ENCODE measurements around the gene SPOCK1.

The SPOCK1 gene

DNA sequence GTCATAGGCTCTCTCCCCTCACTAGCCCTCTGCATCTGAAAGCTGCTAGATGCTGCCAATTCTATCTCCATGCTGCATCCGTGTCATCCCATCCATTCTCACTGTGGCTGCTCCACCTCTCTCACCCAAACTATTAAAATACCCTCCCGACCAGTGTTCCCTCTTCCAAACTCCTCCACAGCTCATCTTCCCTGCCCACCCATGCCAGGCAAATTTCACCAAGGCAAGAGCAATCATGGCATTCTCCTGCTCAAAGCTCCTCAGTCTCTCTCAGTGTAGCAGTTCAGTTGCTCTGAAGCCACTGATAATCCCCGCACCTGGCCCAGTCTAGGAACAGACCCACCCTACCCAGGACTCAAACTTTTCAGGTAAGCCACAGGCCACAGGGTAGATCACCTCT is 48.4 kb downstream of the SPOCK1 start:
- H3K9me3 ChIP-seq (ENCODE audit: control insufficient read depth, low read length) = no peaks in the 10 kb centered on the region
- no peak overlapping the region for H2BK120ac ChIP-seq (ENCODE audit: low read depth, low read length)
- no peaks in the 10 kb centered on the region for H3K4me1 ChIP-seq (ENCODE audit: control insufficient read depth, insufficient read depth, low read depth, low read length)
- H3K4me3 ChIP-seq (ENCODE audit: insufficient read depth in 1 of 2, low read depth in 1 of 2, low read length in 2 of 2) = no peak overlapping the region
- WGBS = 55% methylated on average over 3 of the region's 3 CpGs
- H2BK12ac ChIP-seq (ENCODE audit: low read length in 2 of 2) = no peak overlapping the region
- H3K36me3 ChIP-seq (ENCODE audit: control insufficient read depth in 1 of 2, insufficient read depth in 2 of 2, low read depth in 1 of 2, low read length in 2 of 2) = peaks cover 0 to 3% of the 10 kb centered on the region in 2 experiments
- no peak overlapping the region for H3K9ac ChIP-seq (ENCODE audit: low read length)
- H3K27me3 ChIP-seq (ENCODE audit: control insufficient read depth in 1 of 2, insufficient read depth in 1 of 2, low read length in 2 of 2) = no peaks in the 10 kb centered on the region
- H3K14ac ChIP-seq (ENCODE audit: low read length in 2 of 2) = no peak overlapping the region
- no peak overlapping the region for H4K91ac ChIP-seq (ENCODE audit: low read length)
- no peak overlapping the region for H2AFZ ChIP-seq (ENCODE audit: low read depth, low read length)
- H2AK5ac ChIP-seq (ENCODE audit: low read length, severe bottlenecking) = no peak overlapping the region
- no peak overlapping the region for H3K18ac ChIP-seq (ENCODE audit: low read depth in 1 of 2, low read length in 2 of 2)
- no peak overlapping the region for H3K23ac ChIP-seq (ENCODE audit: low read length in 2 of 2)
- no peak overlapping the region for H3K27ac ChIP-seq (ENCODE audit: low read length, poor library complexity, severe bottlenecking)
- H3K79me1 ChIP-seq (replicated peaks; ENCODE audit: low read length, poor library complexity, severe bottlenecking) = no peaks in the 10 kb centered on the region
- no peak overlapping the region for H3K4me2 ChIP-seq (ENCODE audit: low read length, poor library complexity, severe bottlenecking)
- no peak overlapping the region for H2BK5ac ChIP-seq (ENCODE audit: low read depth, low read length, poor library complexity, severe bottlenecking)
- no peak overlapping the region for H4K8ac ChIP-seq (ENCODE audit: low read length)
- no peak overlapping the region for H3K4ac ChIP-seq (ENCODE audit: low read depth in 1 of 2, low read length in 2 of 2)
- DNase-seq = no peak
- H2BK15ac ChIP-seq (ENCODE audit: low read depth, poor library complexity, severe bottlenecking) = no peak overlapping the region

DNA sequence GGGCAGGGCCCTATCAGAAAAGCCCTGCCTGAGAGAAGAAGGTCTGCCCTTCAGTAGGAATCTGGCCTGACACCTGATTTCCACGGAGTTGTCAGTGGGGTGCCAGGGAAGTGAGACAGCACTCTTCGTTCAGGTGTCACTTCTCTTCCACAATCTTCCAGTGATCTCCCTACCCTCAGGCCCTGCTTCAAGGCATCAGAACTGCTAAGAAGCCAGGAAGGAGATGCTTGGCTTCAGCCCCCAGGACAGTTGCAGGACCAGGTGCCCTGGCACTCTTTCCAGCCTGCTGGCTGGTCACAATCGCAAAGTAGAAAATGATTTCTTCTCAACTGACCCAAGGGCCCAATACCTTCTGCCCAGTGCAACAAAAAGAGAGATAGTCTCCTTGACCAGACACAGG is 50.3 kb downstream of the SPOCK1 start:
- Histone ChIP-seq H2BK12ac (ENCODE audit: low read length in 2 of 2) (no peak overlapping the region), H3K4ac (ENCODE audit: low read depth in 1 of 2, low read length in 2 of 2) (no peak overlapping the region), H2AFZ (ENCODE audit: low read depth, low read length) (no peak overlapping the region), H3K4me2 (ENCODE audit: low read length, poor library complexity, severe bottlenecking) (no peak overlapping the region), H3K9me3 (ENCODE audit: control insufficient read depth, low read length) (no peaks in the 10 kb centered on the region), H2BK5ac (ENCODE audit: low read depth, low read length, poor library complexity, severe bottlenecking) (no peak overlapping the region), H3K4me3 (ENCODE audit: insufficient read depth in 1 of 2, low read depth in 1 of 2, low read length in 2 of 2) (no peak overlapping the region), H2BK120ac (ENCODE audit: low read depth, low read length) (no peak overlapping the region), H3K36me3 (ENCODE audit: control insufficient read depth in 1 of 2, insufficient read depth in 2 of 2, low read depth in 1 of 2, low read length in 2 of 2) (no peaks in the 10 kb centered on the region), H4K91ac (ENCODE audit: low read length) (no peak overlapping the region), H3K18ac (ENCODE audit: low read depth in 1 of 2, low read length in 2 of 2) (no peak overlapping the region), H3K9ac (ENCODE audit: low read length) (no peak overlapping the region), H2BK15ac (ENCODE audit: low read depth, poor library complexity, severe bottlenecking) (no peak overlapping the region), H3K4me1 (ENCODE audit: control insufficient read depth, insufficient read depth, low read depth, low read length) (no peaks in the 10 kb centered on the region), H3K27ac (ENCODE audit: low read length, poor library complexity, severe bottlenecking) (no peak overlapping the region), H3K23ac (ENCODE audit: low read length in 2 of 2) (no peak overlapping the region), H4K8ac (ENCODE audit: low read length) (no peak overlapping the region), H3K27me3 (ENCODE audit: control insufficient read depth in 1 of 2, insufficient read depth in 1 of 2, low read length in 2 of 2) (no peaks in the 10 kb centered on the region), H3K79me1 (replicated peaks; ENCODE audit: low read length, poor library complexity, severe bottlenecking) (no peaks in the 10 kb centered on the region), H3K14ac (ENCODE audit: low read length in 2 of 2) (no peak overlapping the region), H2AK5ac (ENCODE audit: low read length, severe bottlenecking) (no peak overlapping the region)
- 35% methylated on average over 3 of the region's 3 CpGs for WGBS
- no peak for DNase-seq

DNA sequence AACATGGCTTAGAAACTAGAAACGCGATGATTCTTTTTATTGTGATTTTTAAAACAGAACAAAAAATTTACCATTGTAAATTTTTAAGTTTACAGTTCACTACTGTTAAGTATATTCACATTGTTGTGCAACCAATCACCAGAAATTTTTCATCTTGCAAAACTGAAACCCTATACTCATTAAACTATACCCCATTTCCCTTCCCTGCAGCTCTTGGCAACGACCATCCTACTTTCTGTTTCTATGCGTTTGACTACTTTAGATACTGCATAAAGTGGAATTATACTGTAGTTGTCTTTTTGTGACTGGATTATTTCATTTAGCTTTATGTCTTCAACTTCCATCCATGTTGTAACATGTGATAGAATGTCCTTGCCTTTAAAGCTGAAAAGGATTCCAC is 52.5 kb downstream of the SPOCK1 start:
- Histone ChIP-seq H2BK5ac (ENCODE audit: low read depth, low read length, poor library complexity, severe bottlenecking) (no peak overlapping the region), H3K23ac (ENCODE audit: low read length in 2 of 2) (no peak overlapping the region), H3K79me1 (replicated peaks; ENCODE audit: low read length, poor library complexity, severe bottlenecking) (no peaks in the 10 kb centered on the region), H2AK5ac (ENCODE audit: low read length, severe bottlenecking) (no peak overlapping the region), H3K4me1 (ENCODE audit: control insufficient read depth, insufficient read depth, low read depth, low read length) (no peaks in the 10 kb centered on the region), H3K27me3 (ENCODE audit: control insufficient read depth in 1 of 2, insufficient read depth in 1 of 2, low read length in 2 of 2) (no peaks in the 10 kb centered on the region), H3K18ac (ENCODE audit: low read depth in 1 of 2, low read length in 2 of 2) (no peak overlapping the region), H2BK120ac (ENCODE audit: low read depth, low read length) (no peak overlapping the region), H2AFZ (ENCODE audit: low read depth, low read length) (no peak overlapping the region), H3K9me3 (ENCODE audit: control insufficient read depth, low read length) (no peaks in the 10 kb centered on the region), H3K36me3 (ENCODE audit: control insufficient read depth in 1 of 2, insufficient read depth in 2 of 2, low read depth in 1 of 2, low read length in 2 of 2) (no peaks in the 10 kb centered on the region), H4K8ac (ENCODE audit: low read length) (no peak overlapping the region), H3K4me3 (ENCODE audit: insufficient read depth in 1 of 2, low read depth in 1 of 2, low read length in 2 of 2) (no peak overlapping the region), H3K14ac (ENCODE audit: low read length in 2 of 2) (no peak overlapping the region), H2BK15ac (ENCODE audit: low read depth, poor library complexity, severe bottlenecking) (no peak overlapping the region), H3K27ac (ENCODE audit: low read length, poor library complexity, severe bottlenecking) (no peak overlapping the region), H4K91ac (ENCODE audit: low read length) (no peak overlapping the region), H3K4ac (ENCODE audit: low read depth in 1 of 2, low read length in 2 of 2) (no peak overlapping the region), H3K9ac (ENCODE audit: low read length) (no peak overlapping the region), H3K4me2 (ENCODE audit: low read length, poor library complexity, severe bottlenecking) (no peak overlapping the region), H2BK12ac (ENCODE audit: low read length in 2 of 2) (no peak overlapping the region)
- DNase-seq = no peak
- no CpG with 5 or more reads among the region's 4 CpGs for WGBS

DNA sequence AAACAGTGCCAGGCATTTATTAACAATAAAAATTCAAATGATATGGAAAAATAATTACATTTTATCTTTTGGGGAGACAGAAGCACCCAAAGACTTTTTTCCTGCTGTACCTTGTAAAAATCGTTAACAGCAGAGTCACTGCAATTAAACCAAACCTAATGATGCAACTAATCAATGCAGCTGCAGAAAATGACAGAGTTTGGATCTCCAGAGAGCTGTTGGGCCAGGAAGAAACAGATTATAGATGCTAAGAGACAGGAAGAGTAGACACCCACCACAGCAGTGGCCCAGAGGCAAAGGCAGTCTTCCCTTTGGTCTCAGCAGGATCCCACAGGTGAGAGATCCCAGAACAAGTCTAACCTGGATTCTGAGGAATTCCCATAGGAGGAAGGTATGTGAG is 53.0 kb downstream of the SPOCK1 start:
- Histone ChIP-seq H3K4ac (ENCODE audit: low read depth in 1 of 2, low read length in 2 of 2) (no peak overlapping the region), H2AK5ac (ENCODE audit: low read length, severe bottlenecking) (no peak overlapping the region), H3K18ac (ENCODE audit: low read depth in 1 of 2, low read length in 2 of 2) (no peak overlapping the region), H3K36me3 (ENCODE audit: control insufficient read depth in 1 of 2, insufficient read depth in 2 of 2, low read depth in 1 of 2, low read length in 2 of 2) (no peaks in the 10 kb centered on the region), H2BK12ac (ENCODE audit: low read length in 2 of 2) (no peak overlapping the region), H3K4me3 (ENCODE audit: insufficient read depth in 1 of 2, low read depth in 1 of 2, low read length in 2 of 2) (no peak overlapping the region), H3K4me1 (ENCODE audit: control insufficient read depth, insufficient read depth, low read depth, low read length) (no peaks in the 10 kb centered on the region), H2BK5ac (ENCODE audit: low read depth, low read length, poor library complexity, severe bottlenecking) (no peak overlapping the region), H3K4me2 (ENCODE audit: low read length, poor library complexity, severe bottlenecking) (no peak overlapping the region), H3K79me1 (replicated peaks; ENCODE audit: low read length, poor library complexity, severe bottlenecking) (no peaks in the 10 kb centered on the region), H3K9me3 (ENCODE audit: control insufficient read depth, low read length) (no peaks in the 10 kb centered on the region), H3K27ac (ENCODE audit: low read length, poor library complexity, severe bottlenecking) (no peak overlapping the region), H2AFZ (ENCODE audit: low read depth, low read length) (no peak overlapping the region), H3K9ac (ENCODE audit: low read length) (no peak overlapping the region), H2BK15ac (ENCODE audit: low read depth, poor library complexity, severe bottlenecking) (no peak overlapping the region), H3K23ac (ENCODE audit: low read length in 2 of 2) (no peak overlapping the region), H4K8ac (ENCODE audit: low read length) (no peak overlapping the region), H4K91ac (ENCODE audit: low read length) (no peak overlapping the region), H3K27me3 (ENCODE audit: control insufficient read depth in 1 of 2, insufficient read depth in 1 of 2, low read length in 2 of 2) (no peaks in the 10 kb centered on the region), H3K14ac (ENCODE audit: low read length in 2 of 2) (no peak overlapping the region), H2BK120ac (ENCODE audit: low read depth, low read length) (no peak overlapping the region)
- WGBS = 20% methylated on average over 1 of the region's 1 CpG
- DNase-seq = no peak
